ENCODE data around the gene SLC44A4.
"Not testable (repeated sequence)": the region's sequence is repeated elsewhere in the genome, so short reads cannot be mapped to it uniquely, and the experiment has no call there.

DNA sequence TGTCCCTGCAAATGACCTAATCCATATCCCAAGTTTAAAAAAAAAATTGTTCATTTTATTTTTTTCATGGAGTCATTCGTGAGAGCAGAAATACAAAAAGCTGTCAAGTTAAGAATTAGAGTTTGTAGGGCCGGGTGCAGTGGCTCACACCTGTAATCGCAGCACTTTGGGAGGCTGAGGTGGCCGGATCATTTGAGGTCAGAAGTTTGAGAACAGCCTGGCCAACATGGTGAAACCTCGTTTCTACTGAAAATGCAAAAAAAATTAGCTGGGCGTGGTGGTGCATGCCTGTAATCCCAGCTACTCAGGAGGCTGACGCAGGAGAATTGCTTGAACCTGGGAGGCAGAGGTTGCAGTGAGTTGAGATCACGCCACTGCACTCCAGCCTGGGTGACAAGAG is 27.9 kb upstream of the SLC44A4 start:
- TF ChIP-seq, protein P1, sequence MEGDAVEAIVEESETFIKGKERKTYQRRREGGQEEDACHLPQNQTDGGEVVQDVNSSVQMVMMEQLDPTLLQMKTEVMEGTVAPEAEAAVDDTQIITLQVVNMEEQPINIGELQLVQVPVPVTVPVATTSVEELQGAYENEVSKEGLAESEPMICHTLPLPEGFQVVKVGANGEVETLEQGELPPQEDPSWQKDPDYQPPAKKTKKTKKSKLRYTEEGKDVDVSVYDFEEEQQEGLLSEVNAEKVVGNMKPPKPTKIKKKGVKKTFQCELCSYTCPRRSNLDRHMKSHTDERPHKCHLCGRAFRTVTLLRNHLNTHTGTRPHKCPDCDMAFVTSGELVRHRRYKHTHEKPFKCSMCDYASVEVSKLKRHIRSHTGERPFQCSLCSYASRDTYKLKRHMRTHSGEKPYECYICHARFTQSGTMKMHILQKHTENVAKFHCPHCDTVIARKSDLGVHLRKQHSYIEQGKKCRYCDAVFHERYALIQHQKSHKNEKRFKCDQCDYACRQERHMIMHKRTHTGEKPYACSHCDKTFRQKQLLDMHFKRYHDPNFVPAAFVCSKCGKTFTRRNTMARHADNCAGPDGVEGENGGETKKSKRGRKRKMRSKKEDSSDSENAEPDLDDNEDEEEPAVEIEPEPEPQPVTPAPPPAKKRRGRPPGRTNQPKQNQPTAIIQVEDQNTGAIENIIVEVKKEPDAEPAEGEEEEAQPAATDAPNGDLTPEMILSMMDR (conservative IDR thresholded peaks at IDR 0.05; ENCODE audit: low read depth, low read length) = not testable (repeated sequence)
- not testable (repeated sequence) for TF ChIP-seq EZH2 (IDR thresholded peaks at IDR 0.05; ENCODE audit: low read length, unreplicated experiment)
